ENCODE data around the gene RPL10. TPM values are rescaled to one million over a fixed set of nuclear protein-coding genes. Genes with fewer than 3 reads are reported as not detected.

Gene RPL10
- total RNA-seq, 1 donor from 2014 or later: 3,042 TPM

DNA sequence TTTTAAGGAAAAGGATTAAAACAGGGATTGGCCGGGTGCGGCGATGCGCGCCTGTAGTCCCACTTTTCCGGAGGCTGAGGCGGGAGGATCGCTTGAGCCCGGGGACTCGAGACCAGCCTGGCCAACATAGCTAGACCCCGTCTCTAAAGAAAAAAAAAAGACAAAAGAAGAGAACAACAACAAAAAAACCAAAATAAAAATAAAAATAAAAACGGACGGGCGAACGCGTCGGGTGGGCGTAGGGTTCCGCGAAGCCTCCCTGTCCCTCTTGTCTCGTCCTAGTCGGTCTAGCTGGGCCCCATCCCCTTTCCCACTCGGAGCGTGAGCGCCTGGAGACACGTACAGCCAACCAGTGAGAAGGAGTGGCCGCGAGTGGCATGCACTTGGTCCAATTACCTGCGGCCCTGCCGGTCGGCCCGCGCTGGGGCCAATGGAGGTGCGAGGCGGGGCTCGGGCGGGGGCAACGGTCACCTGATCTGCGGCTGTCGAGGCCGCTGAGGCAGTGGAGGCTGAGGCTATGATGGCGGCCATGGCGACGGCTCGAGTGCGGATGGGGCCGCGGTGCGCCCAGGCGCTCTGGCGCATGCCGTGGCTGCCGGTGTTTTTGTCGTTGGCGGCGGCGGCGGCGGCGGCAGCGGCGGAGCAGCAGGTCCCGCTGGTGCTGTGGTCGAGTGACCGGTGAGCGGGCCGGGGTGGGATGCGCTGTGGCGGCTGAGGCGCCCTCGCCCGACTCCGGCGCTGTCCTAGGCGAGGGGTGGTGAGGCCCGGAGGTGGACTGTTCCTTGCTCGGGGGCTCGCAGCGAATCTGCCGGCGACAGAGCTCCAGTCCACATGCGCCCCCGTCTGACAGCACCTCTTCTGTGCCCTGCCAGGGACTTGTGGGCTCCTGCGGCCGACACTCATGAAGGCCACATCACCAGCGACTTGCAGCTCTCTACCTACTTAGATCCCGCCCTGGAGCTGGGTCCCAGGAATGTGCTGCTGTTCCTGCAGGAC is 30.3 kb downstream of the RPL10 start, which contains the start of gene ATP6AP1:
ATP6AP1 (plus strand) TSS at position 502 of the 996 bp plus-strand sequence; CDS start at position 518, 16 bp downstream.
- TF ChIP-seq, protein P1, sequence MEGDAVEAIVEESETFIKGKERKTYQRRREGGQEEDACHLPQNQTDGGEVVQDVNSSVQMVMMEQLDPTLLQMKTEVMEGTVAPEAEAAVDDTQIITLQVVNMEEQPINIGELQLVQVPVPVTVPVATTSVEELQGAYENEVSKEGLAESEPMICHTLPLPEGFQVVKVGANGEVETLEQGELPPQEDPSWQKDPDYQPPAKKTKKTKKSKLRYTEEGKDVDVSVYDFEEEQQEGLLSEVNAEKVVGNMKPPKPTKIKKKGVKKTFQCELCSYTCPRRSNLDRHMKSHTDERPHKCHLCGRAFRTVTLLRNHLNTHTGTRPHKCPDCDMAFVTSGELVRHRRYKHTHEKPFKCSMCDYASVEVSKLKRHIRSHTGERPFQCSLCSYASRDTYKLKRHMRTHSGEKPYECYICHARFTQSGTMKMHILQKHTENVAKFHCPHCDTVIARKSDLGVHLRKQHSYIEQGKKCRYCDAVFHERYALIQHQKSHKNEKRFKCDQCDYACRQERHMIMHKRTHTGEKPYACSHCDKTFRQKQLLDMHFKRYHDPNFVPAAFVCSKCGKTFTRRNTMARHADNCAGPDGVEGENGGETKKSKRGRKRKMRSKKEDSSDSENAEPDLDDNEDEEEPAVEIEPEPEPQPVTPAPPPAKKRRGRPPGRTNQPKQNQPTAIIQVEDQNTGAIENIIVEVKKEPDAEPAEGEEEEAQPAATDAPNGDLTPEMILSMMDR (conservative IDR thresholded peaks at IDR 0.05): no peak
- Mint-ChIP-seq H3K4me3 (peak within 1 kb of the TSS; percentile 86), H3K27ac (peak within 1 kb of the TSS; percentile 62), H3K27me3 (no peaks in the 10 kb centered on the region), H3K36me3 (peaks cover 6% of the 10 kb centered on the region), H3K4me1 (ENCODE audit: unreplicated experiment) (no peaks in the 10 kb centered on the region), H3K9me3 (no peaks in the 10 kb centered on the region)
- peak; percentile 92 for DNase-seq (ENCODE audit: extremely low spot score, unreplicated experiment)

DNA sequence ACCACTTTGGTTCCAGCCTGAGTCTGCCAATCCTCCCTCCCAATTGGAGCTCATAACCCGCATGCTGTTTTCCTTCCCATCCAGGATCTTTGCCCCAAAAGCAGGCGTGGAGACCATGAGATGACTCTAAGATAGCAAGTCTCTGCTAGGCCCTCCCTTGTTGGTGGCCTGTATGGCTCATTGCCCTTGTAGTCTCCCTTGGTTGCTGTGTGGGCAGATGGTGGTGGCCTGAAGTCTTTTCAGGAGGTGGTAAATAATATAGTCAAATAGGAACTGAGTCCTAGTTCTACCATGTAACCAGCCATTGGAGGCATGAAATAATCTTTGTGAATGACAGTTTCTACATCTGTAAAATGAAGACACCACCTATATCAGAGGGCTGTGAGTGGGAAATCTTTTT is 31.5 kb downstream of the RPL10 start:
- Mint-ChIP-seq H3K9me3 (no peaks in the 10 kb centered on the region), H3K36me3 (peaks cover 6% of the 10 kb centered on the region)

GRCh38 chrX:154430479-154430878 is 32.3 kb downstream of the RPL10 start:
- Mint-ChIP-seq H3K4me1 (ENCODE audit: unreplicated experiment) (no peaks in the 10 kb centered on the region), H3K27ac (peak overlapping the region; percentile 78), H3K9me3 (no peaks in the 10 kb centered on the region), H3K36me3 (peaks cover 6% of the 10 kb centered on the region), H3K27me3 (no peaks in the 10 kb centered on the region), H3K4me3 (peak overlapping the region; percentile 81)
- no peak for DNase-seq (ENCODE audit: extremely low spot score, unreplicated experiment)
- TF ChIP-seq, protein P1 (conservative IDR thresholded peaks at IDR 0.05): no peak

More for the DNA sequence above, 31.5 kb downstream of the RPL10 start:
- no peak for DNase-seq (ENCODE audit: extremely low spot score, unreplicated experiment)
- peak overlapping the region; percentile 62 for H3K27ac Mint-ChIP-seq
- peak overlapping the region; percentile 86 for H3K4me3 Mint-ChIP-seq
- no peaks in the 10 kb centered on the region for H3K4me1 Mint-ChIP-seq (ENCODE audit: unreplicated experiment)
- TF ChIP-seq, protein P1 (conservative IDR thresholded peaks at IDR 0.05): no peak
- H3K27me3 Mint-ChIP-seq: no peaks in the 10 kb centered on the region

DNA sequence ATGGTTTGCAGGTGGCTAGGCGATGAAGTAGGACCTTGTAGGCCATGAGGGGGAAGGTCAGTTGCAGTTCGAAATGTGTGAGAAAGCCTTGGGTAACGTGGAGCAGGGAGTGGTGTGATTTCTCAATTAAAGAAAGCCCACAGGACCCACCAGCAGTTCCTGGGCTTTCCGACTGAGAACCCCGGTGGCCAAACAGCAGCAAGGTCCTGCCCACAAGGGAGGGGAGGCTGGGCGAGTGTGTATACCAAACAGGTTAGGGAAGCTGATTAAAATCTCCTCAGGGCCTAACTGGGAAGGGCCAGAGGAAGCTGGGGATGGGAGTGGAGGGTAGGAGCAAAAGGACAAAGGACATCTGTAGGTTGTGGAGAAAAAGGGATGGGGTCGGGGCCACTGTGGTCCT is 32.7 kb downstream of the RPL10 start:
- Mint-ChIP-seq H3K9me3 (no peaks in the 10 kb centered on the region), H3K36me3 (peaks cover 6% of the 10 kb centered on the region), H3K27ac (peak overlapping the region; percentile 78), H3K4me3 (peak overlapping the region; percentile 81), H3K27me3 (no peaks in the 10 kb centered on the region), H3K4me1 (ENCODE audit: unreplicated experiment) (peaks cover 2% of the 10 kb centered on the region)
- TF ChIP-seq, protein P1 (conservative IDR thresholded peaks at IDR 0.05): no peak
- DNase-seq (ENCODE audit: extremely low spot score, unreplicated experiment): no peak

DNA sequence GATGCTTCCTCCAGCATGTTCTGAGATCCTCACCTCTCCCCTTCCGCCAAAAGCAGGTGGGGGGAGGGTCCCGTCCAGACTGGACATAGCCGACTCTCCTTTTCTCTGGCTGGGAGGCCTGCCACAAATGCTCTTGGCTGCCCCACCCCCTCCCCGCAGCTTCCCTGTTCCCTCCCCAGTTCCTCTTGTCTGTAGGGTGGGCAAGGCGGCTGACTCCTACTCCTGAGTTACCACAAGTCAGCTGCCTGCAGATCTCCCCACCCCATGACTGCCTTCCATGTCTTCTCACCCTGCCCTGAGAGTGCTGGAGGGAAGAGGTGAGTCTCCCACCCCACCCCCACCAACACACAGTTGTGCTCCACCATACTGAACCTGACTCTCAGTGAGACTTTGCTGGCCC is 33.2 kb downstream of the RPL10 start:
- Mint-ChIP-seq H3K4me3 (no peak overlapping the region), H3K27me3 (no peaks in the 10 kb centered on the region), H3K9me3 (no peaks in the 10 kb centered on the region), H3K27ac (no peak overlapping the region), H3K36me3 (peaks cover 6% of the 10 kb centered on the region), H3K4me1 (ENCODE audit: unreplicated experiment) (peaks cover 6% of the 10 kb centered on the region)
- TF ChIP-seq, protein P1 (conservative IDR thresholded peaks at IDR 0.05): no peak
- no peak for DNase-seq (ENCODE audit: extremely low spot score, unreplicated experiment)

Data from type B pancreatic cell (in vitro differentiated cells).